Activated CD8-positive, alpha-beta memory T cell treated with anti-CD3 and anti-CD28 coated beads, Interleukin-2, amount 10 ng/mL, durations not matched to agents 7 days and 5 days (primary cell): ENCODE data around the gene RASA3. TPM values are rescaled to one million over a fixed set of nuclear protein-coding genes. Genes with fewer than 3 reads are reported as not detected.
A peak's percentile ranks its signal among the peaks of the same experiment; 100 is the strongest.
"Not testable (repeated sequence)": the region's sequence is repeated elsewhere in the genome, so short reads cannot be mapped to it uniquely, and the experiment has no call there.

Experiments
- ATAC-seq: fragments of 150-1000 bp; cut with Tn5 transposase; one replicate; pipeline ENCODE4 v1.10.0; 2021; ENCODE audit warnings: moderate library complexity
- CTCF ChIA-PET: fragments of 350-600 bp; sonication (Branson Sonifier 250); formaldehyde crosslinking; loops from one replicate; lab custom pipeline; 2021; ENCODE audit warnings: antibody characterized with exemption; lab: Charles Lee
- DNase-seq: peaks from one replicate; pipeline ENCODE4 v3.0.0-alpha.2; 2020
- H3K27ac Mint-ChIP-seq: one replicate; pipeline ENCODE4 v1.8.0; 2021; ENCODE audit warnings: mild to moderate bottlenecking, mixed read lengths
- H3K27me3 Mint-ChIP-seq: one replicate; pipeline ENCODE4 v1.8.0; 2021; ENCODE audit warnings: mixed read lengths
- H3K36me3 Mint-ChIP-seq: one replicate; pipeline ENCODE4 v1.8.0; 2021; ENCODE audit warnings: mild to moderate bottlenecking, mixed read lengths
- H3K4me1 Mint-ChIP-seq: one replicate; pipeline ENCODE4 v1.8.0; 2021; ENCODE audit warnings: mixed read lengths
- H3K4me3 Mint-ChIP-seq: one replicate; pipeline ENCODE4 v1.8.0; 2021; ENCODE audit warnings: mild to moderate bottlenecking, moderate library complexity, mixed read lengths
- H3K9me3 Mint-ChIP-seq: one replicate; pipeline ENCODE4 v1.8.0; 2022; ENCODE audit warnings: low read depth, mixed read lengths
- total RNA-seq, 2 experiments: library from RNA; stranded (reverse); gene quantifications; one replicate each; pipeline ENCODE4 v1.2.3, GENCODE V29; 2021

RASA3 gene
- total RNA-seq, 2 experiments from 2014 or later: 16.3 to 49.2 TPM

- ATAC-seq (peak; percentile 14), DNase-seq (peak; percentile 85)
- Mint-ChIP-seq H3K27ac (peak overlapping the region; percentile 74), H3K27me3 (no peaks in the 10 kb centered on the region), H3K4me3 (no peak overlapping the region), H3K36me3 (peaks cover 28% of the 10 kb centered on the region), H3K9me3 (peaks cover 2% of the 10 kb centered on the region), H3K4me1 (peaks cover 60% of the 10 kb centered on the region)
- CTCF ChIA-PET: no interaction called here
Measured at GRCh38 chr13:114124921-114125320, 7.5 kb downstream of the RASA3 start.

GRCh38 chr13:114124431-114124830 lies 8.0 kb downstream of the RASA3 start:
- no peak for DNase-seq
- H3K9me3 Mint-ChIP-seq: peaks cover 2% of the 10 kb centered on the region
- H3K36me3 Mint-ChIP-seq: peaks cover 28% of the 10 kb centered on the region
- CTCF ChIA-PET: no interaction called here
- no peaks in the 10 kb centered on the region for H3K27me3 Mint-ChIP-seq
- no peak for ATAC-seq
- H3K4me3 Mint-ChIP-seq: no peak overlapping the region
- H3K4me1 Mint-ChIP-seq: peaks cover 55% of the 10 kb centered on the region
- no peak overlapping the region for H3K27ac Mint-ChIP-seq

DNA sequence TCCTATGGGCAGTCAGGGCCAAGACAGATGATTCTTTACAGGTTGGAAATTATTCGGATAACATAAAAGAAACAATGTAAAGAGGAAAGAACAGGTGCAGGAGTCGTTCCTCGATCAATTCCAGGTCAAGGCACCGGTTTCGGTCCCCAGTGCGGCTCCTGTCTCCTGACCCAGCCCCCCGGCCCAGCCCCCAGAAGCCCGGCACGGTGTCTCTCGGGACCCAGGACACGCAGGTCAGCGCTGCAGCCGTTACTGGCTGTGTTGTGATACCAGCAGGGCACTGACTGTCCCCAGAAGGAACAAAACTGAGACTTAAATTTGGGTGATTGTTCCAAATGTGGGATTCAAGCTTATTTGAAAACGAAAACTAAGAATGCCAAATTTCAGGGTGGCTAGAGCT lies 8.5 kb downstream of the RASA3 start:
- H3K27me3 Mint-ChIP-seq: no peaks in the 10 kb centered on the region
- H3K36me3 Mint-ChIP-seq: peaks cover 28% of the 10 kb centered on the region

GRCh38 chr13:114123448-114123847 lies 9.0 kb downstream of the RASA3 start:
- peaks cover 2% of the 10 kb centered on the region for H3K9me3 Mint-ChIP-seq
- peaks cover 28% of the 10 kb centered on the region for H3K36me3 Mint-ChIP-seq
- no peak overlapping the region for H3K27ac Mint-ChIP-seq
- CTCF ChIA-PET: interaction anchor here (1.1 kb wide), 1 partner anchor 22 kb away, joined by 3 read pairs; no protein-coding TSS in a partner anchor
- peaks cover 56% of the 10 kb centered on the region for H3K4me1 Mint-ChIP-seq
- ATAC-seq: no peak
- no peak for DNase-seq
- H3K4me3 Mint-ChIP-seq: no peak overlapping the region
- H3K27me3 Mint-ChIP-seq: no peaks in the 10 kb centered on the region

More for the DNA sequence above, 8.5 kb downstream of the RASA3 start:
- Mint-ChIP-seq H3K27ac (no peak overlapping the region), H3K4me1 (peaks cover 56% of the 10 kb centered on the region), H3K4me3 (no peak overlapping the region), H3K9me3 (peaks cover 2% of the 10 kb centered on the region)
- CTCF ChIA-PET: no interaction called here
- DNase-seq (no peak), ATAC-seq (no peak)

DNA sequence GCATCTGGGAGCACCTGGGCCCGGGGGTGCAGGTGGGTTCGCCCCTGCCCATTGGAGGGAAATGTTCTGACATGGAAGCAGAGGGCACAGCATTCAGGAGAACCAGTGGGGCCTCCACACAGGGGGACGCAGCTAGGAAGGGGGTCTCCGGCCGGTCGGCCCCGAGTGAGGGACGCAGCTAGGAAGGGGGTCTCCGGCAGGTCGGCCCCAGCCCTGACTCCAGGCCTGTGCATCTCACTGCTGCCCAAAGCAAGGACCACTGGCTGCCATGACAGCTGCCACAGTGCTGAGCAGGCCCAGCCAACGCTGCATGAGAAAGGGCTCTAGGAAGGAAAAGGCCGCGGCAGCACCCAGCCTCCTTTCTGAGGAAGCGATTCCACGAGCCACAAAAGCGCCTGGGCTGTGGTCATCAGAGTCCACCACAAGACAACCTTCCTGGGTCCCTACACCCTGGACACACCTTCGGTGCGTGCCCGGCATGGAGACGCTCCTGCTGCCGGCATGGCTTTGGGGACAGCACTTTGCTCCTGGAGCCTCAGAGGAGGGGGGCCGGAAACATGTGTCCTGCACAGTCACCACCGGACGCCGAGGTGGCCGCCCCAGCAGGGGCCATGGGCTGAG lies 9.7 kb downstream of the RASA3 start:
- Mint-ChIP-seq H3K27me3 (no peaks in the 10 kb centered on the region), H3K36me3 (peaks cover 28% of the 10 kb centered on the region), H3K27ac (no peak overlapping the region), H3K4me3 (no peak overlapping the region), H3K4me1 (peaks cover 56% of the 10 kb centered on the region), H3K9me3 (peaks cover 2% of the 10 kb centered on the region)
- no peak for ATAC-seq
- no peak for DNase-seq
- CTCF ChIA-PET: interaction anchor here (1.1 kb wide), 1 partner anchor 22 kb away, joined by 3 read pairs; no protein-coding TSS in a partner anchor

GRCh38 chr13:114122127-114122511 lies 10.3 kb downstream of the RASA3 start:
- Mint-ChIP-seq H3K4me3 (no peak overlapping the region), H3K9me3 (peaks cover 2% of the 10 kb centered on the region), H3K4me1 (peaks cover 55% of the 10 kb centered on the region), H3K36me3 (peaks cover 29% of the 10 kb centered on the region), H3K27ac (no peak overlapping the region), H3K27me3 (no peaks in the 10 kb centered on the region)
- no peak for DNase-seq
- CTCF ChIA-PET: interaction anchor here (1.7 kb wide), 1 partner anchor 11 kb away, joined by 7 read pairs; no protein-coding TSS in a partner anchor
- no peak for ATAC-seq

DNA sequence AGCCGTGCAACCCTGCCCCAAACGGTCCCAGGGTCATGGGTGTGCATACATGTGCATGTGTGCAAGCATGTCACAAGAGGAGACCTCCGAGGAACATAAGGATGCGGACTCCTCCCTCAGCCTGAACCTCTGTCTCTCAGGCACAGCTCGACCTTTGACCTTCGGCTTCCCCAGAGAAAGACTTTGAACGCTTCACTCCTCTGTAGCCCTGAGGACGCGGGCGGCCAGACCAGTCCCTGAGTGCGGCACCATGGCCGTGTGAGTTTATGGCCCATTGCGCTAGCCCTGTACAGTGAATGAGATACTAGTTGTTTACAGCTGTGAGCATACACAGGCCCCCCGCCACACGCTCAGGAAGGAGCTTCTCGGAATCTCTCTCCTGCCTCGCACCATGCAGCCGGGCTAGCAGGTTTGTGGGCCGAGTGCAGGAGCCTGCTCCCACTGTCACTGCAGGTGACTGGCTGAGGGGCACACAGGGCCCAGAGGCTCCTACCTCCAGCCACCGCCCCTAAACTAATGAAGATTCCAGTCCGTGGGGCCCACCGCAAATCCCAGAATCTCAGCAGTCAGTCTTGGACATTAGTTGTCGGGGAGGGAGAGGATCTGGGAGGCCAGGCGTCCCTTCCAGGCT lies 10.8 kb downstream of the RASA3 start:
- peaks cover 2% of the 10 kb centered on the region for H3K9me3 Mint-ChIP-seq
- no peak overlapping the region for H3K4me3 Mint-ChIP-seq
- DNase-seq (no peak), ATAC-seq (no peak)
- H3K27me3 Mint-ChIP-seq: no peaks in the 10 kb centered on the region
- H3K4me1 Mint-ChIP-seq: peaks cover 50% of the 10 kb centered on the region
- H3K36me3 Mint-ChIP-seq: peaks cover 26% of the 10 kb centered on the region
- CTCF ChIA-PET: interaction anchor here (1.7 kb wide), 1 partner anchor 11 kb away, joined by 7 read pairs; no protein-coding TSS in a partner anchor
- H3K27ac Mint-ChIP-seq: no peak overlapping the region

DNA sequence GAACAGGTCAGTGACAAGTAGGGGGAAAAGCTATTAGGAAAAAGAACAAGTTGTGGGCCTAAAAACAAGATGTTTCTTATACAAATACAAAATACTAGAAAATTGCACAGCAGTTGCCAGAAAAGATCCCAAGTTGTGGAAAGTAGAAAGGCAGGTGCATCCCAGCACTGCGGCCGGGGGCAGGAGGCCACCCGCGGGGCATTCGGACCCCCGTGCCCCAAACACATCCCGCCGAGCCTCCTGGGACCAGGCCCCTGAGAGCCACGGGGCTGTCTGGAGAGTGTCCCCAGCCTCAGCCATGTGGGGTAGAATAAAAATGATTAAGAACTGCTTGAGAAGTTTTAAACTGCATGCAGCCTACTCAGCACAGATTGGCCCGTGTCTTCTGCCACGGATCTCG lies 11.4 kb downstream of the RASA3 start:
- CTCF ChIA-PET: interaction anchor here (1.7 kb wide), 1 partner anchor 10 kb away, joined by 7 read pairs; no protein-coding TSS in a partner anchor
- Mint-ChIP-seq H3K4me3 (no peak overlapping the region), H3K27ac (peak overlapping the region; percentile 25), H3K27me3 (no peaks in the 10 kb centered on the region), H3K4me1 (peaks cover 45% of the 10 kb centered on the region), H3K36me3 (peaks cover 23% of the 10 kb centered on the region), H3K9me3 (peaks cover 2% of the 10 kb centered on the region)
- DNase-seq (no peak), ATAC-seq (no peak)

DNA sequence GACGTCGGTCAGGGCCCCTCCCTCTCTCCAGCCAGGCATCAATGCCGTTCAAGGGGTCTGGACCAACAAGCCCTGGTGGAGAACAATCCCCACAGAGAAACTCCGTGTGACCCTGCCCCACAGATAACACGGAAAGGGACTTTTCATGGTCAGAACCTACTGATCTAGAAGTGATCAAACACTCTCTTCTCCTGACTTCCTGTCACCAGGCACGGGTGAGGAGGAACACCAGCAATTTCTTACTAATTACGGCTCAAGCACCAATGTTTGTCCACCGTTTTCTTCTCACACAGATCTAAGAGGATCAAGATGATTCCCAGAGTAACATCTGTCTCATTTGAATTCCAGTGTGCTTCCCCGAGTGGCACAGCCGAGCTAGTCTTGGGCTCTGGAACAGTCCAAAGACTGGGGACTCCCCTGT lies 11.8 kb downstream of the RASA3 start:
- CTCF ChIA-PET: interaction anchor here (1.7 kb wide), 1 partner anchor 10 kb away, joined by 7 read pairs; no protein-coding TSS in a partner anchor
- H3K27me3 Mint-ChIP-seq: no peaks in the 10 kb centered on the region
- H3K4me3 Mint-ChIP-seq: no peak overlapping the region
- peaks cover 47% of the 10 kb centered on the region for H3K4me1 Mint-ChIP-seq
- H3K36me3 Mint-ChIP-seq: peaks cover 23% of the 10 kb centered on the region
- DNase-seq (no peak), ATAC-seq (no peak)
- peak overlapping the region; percentile 25 for H3K27ac Mint-ChIP-seq
- H3K9me3 Mint-ChIP-seq: peaks cover 2% of the 10 kb centered on the region

DNA sequence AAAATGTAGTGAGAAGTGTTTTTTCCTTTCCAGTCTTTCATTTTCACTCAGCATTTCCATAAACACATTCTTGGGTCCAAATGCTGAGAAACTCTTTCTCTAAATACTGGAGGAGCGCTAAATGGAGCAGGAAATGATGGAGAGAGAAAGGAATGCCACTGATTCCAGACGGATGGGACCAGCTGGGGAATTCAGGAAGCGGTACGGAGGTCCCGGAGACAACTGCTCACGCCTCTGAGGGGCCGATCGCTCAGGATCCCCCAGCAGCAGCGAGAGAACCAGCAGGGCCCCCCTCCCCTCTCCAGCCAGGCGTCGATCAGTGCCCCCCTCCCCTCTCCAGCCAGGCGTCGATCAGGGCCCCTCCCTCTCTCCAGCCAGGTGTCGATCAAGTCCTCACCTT lies 13.2 kb downstream of the RASA3 start:
- Mint-ChIP-seq H3K4me3 (no peak overlapping the region), H3K9me3 (no peaks in the 10 kb centered on the region), H3K4me1 (peaks cover 47% of the 10 kb centered on the region), H3K27me3 (no peaks in the 10 kb centered on the region), H3K27ac (no peak overlapping the region), H3K36me3 (peaks cover 19% of the 10 kb centered on the region)
- DNase-seq: no peak
- no peak for ATAC-seq
- CTCF ChIA-PET: no interaction called here

DNA sequence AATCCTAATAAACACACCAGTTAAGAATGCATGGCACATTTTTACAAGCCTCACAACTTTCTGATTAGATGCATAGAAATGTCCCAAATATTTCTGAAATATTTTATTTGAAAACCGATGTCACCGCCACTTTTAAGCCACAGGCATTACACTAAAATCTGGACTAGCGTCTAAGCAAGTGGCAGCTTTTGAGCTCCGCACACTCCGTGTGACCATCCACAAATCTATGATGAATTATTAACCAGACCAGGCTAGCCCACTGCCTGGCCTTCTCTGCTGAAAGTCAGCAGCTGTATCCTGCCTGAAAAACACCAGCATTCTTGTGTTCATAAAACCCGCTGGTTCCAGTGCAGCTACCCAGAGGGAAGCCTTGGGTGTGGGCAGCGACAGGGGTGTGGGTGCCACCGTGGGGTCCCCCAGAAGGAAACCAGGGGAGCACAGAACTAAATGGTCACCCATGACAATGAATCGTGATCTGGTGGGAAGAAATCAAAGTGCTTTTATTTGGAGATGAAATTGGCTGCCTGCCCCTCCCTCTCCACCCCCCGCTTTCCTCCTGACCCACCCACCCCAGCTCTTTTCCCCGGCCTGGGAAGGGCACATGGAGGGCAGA lies 13.8 kb downstream of the RASA3 start:
- DNase-seq: no peak
- Mint-ChIP-seq H3K36me3 (peaks cover 22% of the 10 kb centered on the region), H3K4me1 (peaks cover 50% of the 10 kb centered on the region), H3K9me3 (no peaks in the 10 kb centered on the region), H3K27ac (peak overlapping the region; percentile 22), H3K4me3 (no peak overlapping the region), H3K27me3 (no peaks in the 10 kb centered on the region)
- ATAC-seq: no peak
- CTCF ChIA-PET: interaction anchor here (0.6 kb wide), 1 partner anchor 108 kb away, joined by 3 read pairs; no protein-coding TSS in a partner anchor

DNA sequence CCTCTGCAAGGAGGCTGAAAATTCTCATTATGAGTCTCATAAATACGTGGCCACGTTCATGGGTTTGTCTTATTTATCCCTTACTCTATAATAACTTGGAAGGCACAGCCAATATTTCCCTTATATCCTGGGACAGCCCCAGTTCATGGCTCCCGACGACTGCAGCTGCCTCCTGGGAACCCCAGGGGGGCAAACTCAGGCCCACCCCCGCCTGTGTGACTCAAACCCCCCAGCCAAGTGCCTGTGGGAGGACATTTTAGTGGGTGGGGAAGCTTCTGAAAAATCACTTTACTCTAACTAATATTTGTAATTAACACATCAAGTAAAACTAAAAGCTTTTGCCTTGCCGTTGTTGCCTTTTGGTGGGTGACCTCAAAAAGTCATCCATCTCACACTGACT lies 14.3 kb downstream of the RASA3 start:
- no peak overlapping the region for H3K4me3 Mint-ChIP-seq

DNA sequence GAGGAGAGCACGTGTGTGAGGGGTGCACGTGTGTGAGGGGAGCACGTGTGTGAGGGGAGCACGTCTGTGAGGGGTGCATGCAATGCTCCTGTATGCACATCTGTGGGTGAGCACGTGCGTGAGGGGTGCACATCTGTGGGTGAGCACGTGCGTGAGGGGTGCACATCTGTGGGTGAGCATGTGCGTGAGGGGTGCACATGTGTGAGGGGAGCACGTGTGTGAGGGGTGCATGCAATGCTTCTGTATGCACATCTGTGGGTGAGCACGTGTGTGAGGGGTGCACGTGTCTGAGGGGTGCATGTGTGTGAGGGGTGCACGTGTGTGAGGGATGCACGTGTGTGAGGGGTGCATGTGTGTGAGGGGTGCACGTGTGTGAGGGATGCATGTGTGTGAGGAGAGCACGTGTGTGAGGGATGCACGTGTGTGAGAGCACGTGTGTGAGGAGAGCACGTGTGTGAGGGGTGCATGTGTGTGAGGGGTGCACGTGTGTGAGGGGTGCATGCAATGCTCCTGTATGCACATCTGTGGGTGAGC lies 15.0 kb downstream of the RASA3 start:
- H3K4me3 Mint-ChIP-seq, CTCF ChIA-PET, DNase-seq, H3K27me3 Mint-ChIP-seq, H3K9me3 Mint-ChIP-seq, ATAC-seq, H3K27ac Mint-ChIP-seq: not testable (repeated sequence)
- peaks cover 18% of the 10 kb centered on the region for H3K36me3 Mint-ChIP-seq
- peaks cover 50% of the 10 kb centered on the region for H3K4me1 Mint-ChIP-seq

More for the DNA sequence above, 14.3 kb downstream of the RASA3 start:
- Mint-ChIP-seq H3K36me3 (peaks cover 19% of the 10 kb centered on the region), H3K27ac (peak overlapping the region; percentile 22), H3K9me3 (no peaks in the 10 kb centered on the region), H3K4me1 (peaks cover 50% of the 10 kb centered on the region), H3K27me3 (no peaks in the 10 kb centered on the region)
- ATAC-seq: peak; percentile 21
- CTCF ChIA-PET: interaction anchor here (0.6 kb wide), 1 partner anchor 108 kb away, joined by 3 read pairs; no protein-coding TSS in a partner anchor
- no peak for DNase-seq
